Activated naive CD8-positive, alpha-beta T cell (primary cell): ENCODE results near the gene GOLGA6D.
"Not testable (repeated sequence)": the region's sequence is repeated elsewhere in the genome, so short reads cannot be mapped to it uniquely, and the experiment has no call there.

Experiments
- H3K27ac Mint-ChIP-seq: one replicate; pipeline ENCODE4 v1.8.0; 2021; ENCODE audit warnings: mixed read lengths
- H3K27me3 Mint-ChIP-seq: one replicate; pipeline ENCODE4 v1.8.0; 2021; ENCODE audit warnings: mixed read lengths
- H3K36me3 Mint-ChIP-seq: one replicate; pipeline ENCODE4 v1.8.0; 2021; ENCODE audit warnings: mixed read lengths
- H3K4me1 Mint-ChIP-seq: one replicate; pipeline ENCODE4 v1.8.0; 2021; ENCODE audit warnings: low read depth, mixed read lengths
- H3K4me3 Mint-ChIP-seq: one replicate; pipeline ENCODE4 v1.8.0; 2021; ENCODE audit warnings: mild to moderate bottlenecking, mixed read lengths
- H3K9me3 Mint-ChIP-seq: one replicate; pipeline ENCODE4 v1.8.0; 2021; ENCODE audit warnings: low read depth, mixed read lengths

The GOLGA6D gene

DNA sequence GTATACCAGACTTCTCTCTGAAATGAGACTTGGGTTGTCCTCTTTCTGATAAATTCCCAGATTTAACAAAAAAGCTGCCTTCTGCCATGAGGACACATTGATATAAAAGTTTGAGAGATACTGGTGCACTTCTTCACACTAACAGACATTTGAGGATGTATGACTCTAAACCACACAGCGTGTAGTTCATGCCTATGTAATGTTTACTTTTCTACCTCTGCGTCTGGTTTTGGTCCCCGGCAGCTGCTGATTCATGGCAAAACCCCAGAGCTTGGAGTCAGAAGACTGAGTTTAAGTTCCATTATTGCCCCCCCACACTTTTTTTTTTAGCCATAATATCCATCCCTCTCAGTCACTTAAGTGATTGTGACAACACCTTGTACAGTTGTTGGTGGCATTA, 22.8 kb upstream of the GOLGA6D start:
- H3K27ac Mint-ChIP-seq: not testable (repeated sequence)

DNA sequence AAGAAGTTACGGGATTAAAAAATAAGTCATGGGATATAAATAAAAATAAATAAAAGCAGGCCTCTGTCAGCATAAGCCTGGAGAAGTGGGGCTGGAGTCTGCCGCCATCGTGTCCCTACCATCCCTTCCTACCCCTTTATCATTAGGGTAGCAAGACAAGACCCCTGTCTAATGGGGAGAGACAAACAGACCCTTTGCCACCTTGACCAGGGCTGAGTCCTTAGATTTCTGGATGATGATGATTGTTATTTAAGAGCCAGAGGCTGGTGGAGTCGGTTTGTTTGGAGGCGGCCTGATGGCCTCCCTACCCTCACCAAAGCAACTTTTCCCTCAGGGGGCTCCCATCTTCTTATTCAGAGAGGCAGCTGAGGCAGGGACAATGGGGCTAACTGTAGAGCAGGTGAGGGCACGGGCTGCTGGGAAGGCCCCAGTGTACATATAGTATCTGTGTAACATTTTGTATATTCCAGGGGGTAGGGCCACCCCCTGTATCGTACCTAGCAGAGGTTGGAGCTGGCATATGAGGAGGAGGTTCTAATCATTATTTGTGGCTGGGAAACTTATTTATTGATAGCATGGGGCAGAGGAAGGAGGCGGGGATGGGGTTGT, 8.8 kb upstream of the GOLGA6D start:
- H3K36me3 Mint-ChIP-seq, H3K4me1 Mint-ChIP-seq, H3K4me3 Mint-ChIP-seq, H3K9me3 Mint-ChIP-seq, H3K27ac Mint-ChIP-seq, H3K27me3 Mint-ChIP-seq: not testable (repeated sequence)

More for the DNA sequence above, 22.8 kb upstream of the GOLGA6D start:
- not testable (repeated sequence) for H3K9me3 Mint-ChIP-seq, H3K27me3 Mint-ChIP-seq, H3K36me3 Mint-ChIP-seq, H3K4me1 Mint-ChIP-seq, H3K4me3 Mint-ChIP-seq

DNA sequence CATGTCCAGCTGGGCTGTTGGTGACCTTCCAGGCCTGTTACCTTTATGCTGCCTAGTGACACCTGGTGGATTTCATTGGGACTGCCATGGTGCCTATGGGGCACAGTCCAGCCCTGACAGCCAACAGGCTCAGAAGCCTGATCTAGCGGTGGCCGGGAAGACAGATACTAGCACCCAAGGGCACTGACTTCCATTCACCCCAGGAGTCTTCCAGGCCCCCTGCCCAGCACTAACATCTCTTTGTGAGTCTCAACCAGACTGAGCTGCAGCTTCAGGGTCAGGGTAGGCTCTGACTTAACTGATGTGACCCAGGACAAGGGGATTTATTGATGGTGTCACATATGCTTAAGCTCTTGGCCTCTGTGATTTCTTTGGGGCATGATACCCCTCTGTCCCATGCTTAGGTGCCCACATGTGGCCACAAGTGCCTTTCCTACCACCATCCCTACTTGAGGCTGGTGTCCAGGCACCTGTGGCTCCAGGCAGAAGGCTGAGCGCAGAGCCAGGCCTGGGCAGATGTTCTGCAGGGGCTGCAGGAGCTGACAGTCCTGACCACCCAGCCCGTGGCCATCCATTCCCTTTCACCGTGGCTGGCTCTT, 8.0 kb upstream of the GOLGA6D start:
- not testable (repeated sequence) for H3K27me3 Mint-ChIP-seq, H3K36me3 Mint-ChIP-seq, H3K4me1 Mint-ChIP-seq, H3K4me3 Mint-ChIP-seq, H3K9me3 Mint-ChIP-seq, H3K27ac Mint-ChIP-seq

DNA sequence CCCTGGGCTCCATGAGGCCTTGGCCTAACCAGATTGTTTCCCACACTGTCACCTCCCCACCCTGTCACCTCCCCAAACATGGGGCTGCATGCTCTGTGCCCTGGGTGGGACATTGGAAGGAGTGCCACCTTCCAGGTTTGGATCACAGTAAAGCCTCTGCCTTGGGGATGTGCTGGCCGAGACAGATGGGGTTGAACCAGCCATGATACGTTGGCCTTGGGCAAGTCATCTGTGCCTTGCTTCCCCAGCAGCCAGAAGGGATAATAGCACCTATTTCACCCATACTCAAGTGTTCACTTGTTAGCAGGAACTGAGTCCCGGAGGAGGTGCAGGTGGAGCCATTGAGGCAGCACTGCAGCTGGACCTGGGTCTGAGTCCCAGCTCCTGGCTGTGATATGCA, 7.0 kb upstream of the GOLGA6D start:
- H3K4me3 Mint-ChIP-seq, H3K27ac Mint-ChIP-seq, H3K36me3 Mint-ChIP-seq, H3K9me3 Mint-ChIP-seq, H3K4me1 Mint-ChIP-seq, H3K27me3 Mint-ChIP-seq: not testable (repeated sequence)

DNA sequence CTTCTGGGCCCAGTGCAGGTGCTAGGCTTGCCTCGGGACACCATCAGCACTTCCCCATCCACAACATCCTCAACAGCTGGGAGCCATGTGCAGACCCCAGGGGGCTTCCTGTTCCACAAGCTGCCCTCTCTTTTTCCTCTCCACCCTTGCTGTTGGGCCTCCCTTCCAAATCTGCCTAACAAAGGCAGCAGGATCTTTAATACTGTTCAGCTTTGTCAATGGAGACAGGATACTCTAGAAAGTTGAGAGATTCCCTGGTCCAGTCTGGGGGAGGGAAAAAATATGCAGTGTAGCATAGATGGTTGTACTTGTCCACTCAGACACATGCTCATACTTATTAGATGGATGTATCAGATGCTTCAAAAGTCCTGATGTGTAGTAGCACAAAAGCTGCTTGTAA, 4.1 kb upstream of the GOLGA6D start:
- not testable (repeated sequence) for H3K4me1 Mint-ChIP-seq, H3K9me3 Mint-ChIP-seq, H3K27me3 Mint-ChIP-seq, H3K27ac Mint-ChIP-seq, H3K36me3 Mint-ChIP-seq, H3K4me3 Mint-ChIP-seq

DNA sequence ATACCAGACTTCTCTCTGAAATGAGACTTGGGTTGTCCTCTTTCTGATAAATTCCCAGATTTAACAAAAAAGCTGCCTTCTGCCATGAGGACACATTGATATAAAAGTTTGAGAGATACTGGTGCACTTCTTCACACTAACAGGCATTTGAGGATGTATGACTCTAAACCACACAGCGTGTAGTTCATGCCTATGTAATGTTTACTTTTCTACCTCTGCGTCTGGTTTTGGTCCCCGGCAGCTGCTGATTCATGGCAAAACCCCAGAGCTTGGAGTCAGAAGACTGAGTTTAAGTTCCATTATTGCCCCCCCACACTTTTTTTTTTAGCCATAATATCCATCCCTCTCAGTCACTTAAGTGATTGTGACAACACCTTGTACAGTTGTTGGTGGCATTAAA, 1.5 kb downstream of the GOLGA6D start:
- not testable (repeated sequence) for H3K36me3 Mint-ChIP-seq, H3K4me1 Mint-ChIP-seq, H3K27me3 Mint-ChIP-seq, H3K4me3 Mint-ChIP-seq, H3K27ac Mint-ChIP-seq, H3K9me3 Mint-ChIP-seq

DNA sequence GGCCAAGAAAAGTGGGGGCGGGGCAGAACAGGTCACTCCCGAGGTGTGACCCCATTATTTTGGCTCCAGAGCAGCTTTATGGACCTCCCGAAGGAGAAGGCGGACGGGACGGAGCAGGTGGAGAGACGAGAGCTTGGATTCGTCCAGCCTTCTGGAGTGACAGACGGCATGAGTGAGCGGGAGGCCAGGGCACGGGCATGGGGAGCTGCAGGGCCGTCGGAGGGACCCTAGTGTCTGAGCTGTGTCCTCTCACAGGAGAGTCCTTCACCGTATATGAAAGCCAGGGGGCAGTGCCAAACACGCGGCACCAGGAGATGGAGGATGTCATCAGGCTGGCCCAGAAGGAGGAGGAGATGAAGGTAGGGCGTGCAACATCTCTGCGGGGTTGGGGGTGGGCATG, 11.0 kb downstream of the GOLGA6D start:
- not testable (repeated sequence) for H3K36me3 Mint-ChIP-seq, H3K27me3 Mint-ChIP-seq, H3K27ac Mint-ChIP-seq, H3K4me3 Mint-ChIP-seq, H3K4me1 Mint-ChIP-seq, H3K9me3 Mint-ChIP-seq

DNA sequence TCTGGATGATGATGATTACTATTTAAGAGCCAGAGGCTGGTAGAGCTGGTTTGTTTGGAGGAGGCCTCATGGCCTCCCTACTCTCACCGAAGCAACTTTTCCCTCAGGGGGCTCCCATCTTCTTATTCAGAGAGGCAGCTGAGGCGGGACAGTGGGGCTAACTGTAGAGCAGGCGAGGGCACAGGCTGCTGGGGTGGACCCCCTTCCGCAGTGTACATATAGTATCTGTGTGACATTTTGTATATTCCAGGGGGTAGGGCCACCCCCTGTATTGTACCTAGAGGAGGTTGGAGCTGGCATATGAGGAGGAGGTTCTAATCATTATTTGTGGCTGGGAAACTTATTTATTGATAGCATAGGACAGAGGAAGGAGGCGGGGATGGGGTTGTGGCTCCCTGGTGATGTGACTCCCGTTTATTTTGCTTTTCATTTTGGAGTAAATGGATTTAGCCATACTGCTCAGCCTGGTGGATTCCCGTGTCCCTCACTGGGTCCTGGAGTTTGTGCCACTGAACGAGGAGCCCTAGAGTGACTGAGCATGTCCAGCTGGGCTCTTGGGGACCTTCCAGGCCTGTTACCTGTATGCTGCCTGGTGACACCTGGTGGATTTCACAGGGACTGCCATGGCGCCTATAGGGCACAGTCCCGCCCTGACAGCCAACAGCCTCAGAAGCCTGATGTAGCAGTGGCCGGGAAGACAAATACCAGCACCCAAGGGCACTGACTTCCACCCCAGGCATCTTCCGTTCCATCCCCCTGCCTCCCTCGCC, 16.1 kb downstream of the GOLGA6D start:
- H3K4me1 Mint-ChIP-seq, H3K27ac Mint-ChIP-seq: not testable (repeated sequence)

DNA sequence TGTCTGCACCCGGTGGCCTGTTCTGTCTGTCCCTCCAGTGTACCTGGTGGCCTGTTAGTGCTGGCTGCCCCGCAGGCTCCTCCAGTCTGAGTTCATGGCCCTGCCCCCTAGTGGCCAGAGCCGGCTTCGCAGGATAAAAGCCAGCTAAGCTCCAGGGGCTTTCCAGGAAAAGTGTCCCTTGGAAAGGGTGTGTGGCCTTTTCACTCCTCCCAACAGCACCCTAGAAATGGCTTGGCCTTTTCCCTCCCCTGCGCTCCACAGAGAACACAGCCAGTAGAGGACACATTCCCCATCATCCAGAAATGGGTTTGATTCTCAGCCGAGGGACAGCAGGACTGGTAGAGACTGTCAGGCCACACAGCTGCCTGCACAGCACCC, 16.7 kb downstream of the GOLGA6D start:
- not testable (repeated sequence) for H3K27me3 Mint-ChIP-seq, H3K4me3 Mint-ChIP-seq, H3K36me3 Mint-ChIP-seq, H3K9me3 Mint-ChIP-seq, H3K4me1 Mint-ChIP-seq, H3K27ac Mint-ChIP-seq

More for the DNA sequence above, 16.1 kb downstream of the GOLGA6D start:
- not testable (repeated sequence) for H3K4me3 Mint-ChIP-seq, H3K27me3 Mint-ChIP-seq, H3K9me3 Mint-ChIP-seq, H3K36me3 Mint-ChIP-seq

DNA sequence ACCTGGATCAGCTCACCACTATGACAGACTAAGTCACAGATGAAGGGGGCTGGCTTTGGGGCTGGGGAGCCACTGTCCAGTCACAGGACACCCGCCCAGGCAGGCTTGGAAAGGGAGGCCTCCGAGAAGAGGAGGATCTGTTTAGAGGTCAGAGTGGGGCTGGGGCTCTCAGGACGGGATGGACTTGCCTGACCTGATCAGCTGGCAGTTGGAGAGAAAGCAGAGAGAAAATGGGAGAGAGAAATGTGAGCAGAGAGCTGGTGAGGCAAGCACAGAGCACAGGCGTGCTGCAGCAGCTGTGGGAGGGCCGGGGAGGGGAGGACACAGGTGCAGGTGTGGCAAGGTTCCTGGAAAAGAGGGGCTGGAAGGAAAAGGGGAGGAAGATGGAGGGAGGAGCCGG, 17.4 kb downstream of the GOLGA6D start:
- not testable (repeated sequence) for H3K27me3 Mint-ChIP-seq, H3K36me3 Mint-ChIP-seq, H3K4me1 Mint-ChIP-seq, H3K9me3 Mint-ChIP-seq, H3K4me3 Mint-ChIP-seq, H3K27ac Mint-ChIP-seq

DNA sequence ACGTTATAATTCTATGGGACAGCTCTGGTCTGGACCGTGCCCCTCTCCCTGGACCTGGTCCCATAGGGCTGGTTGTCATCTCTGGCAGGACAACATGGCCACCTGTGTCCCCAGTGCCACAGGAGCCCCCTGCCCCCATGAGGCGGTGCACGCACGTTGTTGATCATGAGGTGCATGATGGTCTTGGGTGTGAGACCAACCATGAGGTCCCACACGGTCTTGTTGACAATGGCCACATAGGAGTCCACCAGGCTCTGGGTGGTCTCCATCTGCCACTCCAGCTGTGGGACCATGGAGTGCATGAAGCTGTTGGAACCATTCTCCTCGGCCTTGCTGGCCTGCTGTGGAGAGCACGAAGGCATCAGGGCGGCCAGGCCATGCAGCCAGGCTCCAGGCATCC, 19.7 kb downstream of the GOLGA6D start:
- H3K27ac Mint-ChIP-seq: no peak overlapping the region
- H3K4me1 Mint-ChIP-seq: no peaks in the 10 kb centered on the region
- no peaks in the 10 kb centered on the region for H3K36me3 Mint-ChIP-seq
- H3K27me3 Mint-ChIP-seq: peaks cover 10% of the 10 kb centered on the region
- no peaks in the 10 kb centered on the region for H3K9me3 Mint-ChIP-seq
- H3K4me3 Mint-ChIP-seq: no peak overlapping the region

DNA sequence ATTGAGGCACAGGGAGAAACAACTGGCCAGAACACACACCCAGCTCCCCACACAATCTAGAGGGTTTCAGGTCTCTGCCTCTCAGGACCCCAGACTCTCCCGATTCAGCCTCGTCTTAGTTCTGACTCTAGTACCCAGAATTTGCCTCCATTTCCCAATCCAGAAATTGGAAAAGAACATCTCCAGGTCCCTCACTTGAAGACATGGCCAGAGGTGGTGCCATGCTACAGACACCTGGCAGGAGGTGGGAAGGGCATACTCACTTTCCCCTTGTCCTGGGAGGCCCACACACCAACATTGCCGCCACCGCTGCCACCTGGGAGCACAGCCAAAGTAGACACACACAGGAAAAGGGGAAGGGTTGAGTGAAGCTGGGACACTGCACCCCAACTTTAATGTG, 20.1 kb downstream of the GOLGA6D start:
- not testable (repeated sequence) for H3K4me1 Mint-ChIP-seq, H3K36me3 Mint-ChIP-seq, H3K27me3 Mint-ChIP-seq, H3K27ac Mint-ChIP-seq, H3K9me3 Mint-ChIP-seq, H3K4me3 Mint-ChIP-seq

DNA sequence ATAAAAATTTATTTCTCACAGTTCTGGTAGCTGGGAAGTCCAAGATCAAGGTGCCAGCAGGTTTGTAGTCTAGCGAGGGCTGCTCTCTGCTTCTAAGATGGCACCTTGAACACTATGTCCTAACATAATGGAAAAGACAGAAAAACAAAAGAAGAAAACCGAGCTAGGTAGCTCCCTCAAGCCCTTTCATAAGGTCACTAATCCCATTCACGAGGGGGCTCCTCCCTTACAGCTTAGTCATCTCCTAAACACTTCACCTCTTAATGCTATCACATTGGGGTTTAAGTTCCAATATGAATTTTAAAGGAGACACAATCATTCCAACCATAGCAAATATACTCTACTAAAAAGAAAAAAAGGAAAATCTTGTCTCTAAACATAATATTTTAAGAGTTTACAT, 23.6 kb downstream of the GOLGA6D start:
- no peaks in the 10 kb centered on the region for H3K9me3 Mint-ChIP-seq
- H3K27me3 Mint-ChIP-seq: peaks cover 10% of the 10 kb centered on the region
- no peak overlapping the region for H3K4me3 Mint-ChIP-seq
- no peak overlapping the region for H3K27ac Mint-ChIP-seq
- H3K4me1 Mint-ChIP-seq: no peaks in the 10 kb centered on the region
- no peaks in the 10 kb centered on the region for H3K36me3 Mint-ChIP-seq

DNA sequence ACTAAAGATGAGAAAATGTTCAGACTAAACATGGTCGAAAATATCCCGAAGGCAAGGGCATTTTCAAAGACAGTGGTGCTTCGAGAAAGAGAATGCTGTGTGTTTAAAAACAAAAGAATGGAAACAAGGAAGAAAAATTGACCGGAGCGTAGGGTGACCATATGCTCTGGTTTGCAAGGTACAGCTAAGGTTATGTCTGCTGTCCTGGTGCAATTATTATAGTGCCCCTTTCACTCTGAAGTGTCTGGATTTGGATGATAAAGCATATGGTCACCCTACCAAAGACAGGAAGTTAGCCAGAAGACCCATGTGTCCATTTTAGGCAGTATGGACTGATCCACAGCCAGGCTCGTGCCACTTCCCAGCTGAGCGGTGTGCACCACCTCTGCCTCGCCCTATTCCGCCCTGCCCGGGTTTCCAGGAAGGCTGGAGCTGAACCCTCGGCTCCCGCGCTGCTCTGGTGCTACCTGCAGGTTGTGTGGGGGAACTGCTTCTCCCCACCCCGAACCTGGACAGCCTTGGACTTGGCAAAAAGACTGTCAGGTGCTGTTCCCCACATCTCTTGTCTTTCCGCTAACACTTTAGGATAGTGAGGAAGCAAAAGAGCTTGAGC, 25.2 kb downstream of the GOLGA6D start:
- no peaks in the 10 kb centered on the region for H3K9me3 Mint-ChIP-seq
- H3K4me1 Mint-ChIP-seq: no peaks in the 10 kb centered on the region
- no peak overlapping the region for H3K4me3 Mint-ChIP-seq
- no peaks in the 10 kb centered on the region for H3K36me3 Mint-ChIP-seq
- peaks cover 12% of the 10 kb centered on the region for H3K27me3 Mint-ChIP-seq
- no peak overlapping the region for H3K27ac Mint-ChIP-seq

DNA sequence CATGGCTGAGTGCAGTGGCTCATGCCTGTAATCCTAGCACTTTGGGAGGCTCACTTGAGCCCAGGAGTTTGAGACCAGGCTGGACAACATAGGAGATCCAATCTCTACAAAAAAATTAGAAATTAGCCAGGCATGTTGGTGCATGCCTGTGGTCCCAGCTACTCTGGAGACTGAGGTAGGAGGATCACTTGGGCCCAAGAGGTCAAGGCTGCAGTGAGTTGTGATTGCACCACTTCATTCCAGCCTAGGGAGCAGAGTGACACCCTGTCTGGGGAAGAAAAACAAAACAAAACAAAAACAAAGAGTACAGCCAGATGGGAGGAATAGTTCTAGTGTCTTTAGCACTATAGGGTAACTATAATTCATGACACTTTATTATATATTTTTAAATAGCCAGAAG, 27.1 kb downstream of the GOLGA6D start:
- peaks cover 9% of the 10 kb centered on the region for H3K27me3 Mint-ChIP-seq

DNA sequence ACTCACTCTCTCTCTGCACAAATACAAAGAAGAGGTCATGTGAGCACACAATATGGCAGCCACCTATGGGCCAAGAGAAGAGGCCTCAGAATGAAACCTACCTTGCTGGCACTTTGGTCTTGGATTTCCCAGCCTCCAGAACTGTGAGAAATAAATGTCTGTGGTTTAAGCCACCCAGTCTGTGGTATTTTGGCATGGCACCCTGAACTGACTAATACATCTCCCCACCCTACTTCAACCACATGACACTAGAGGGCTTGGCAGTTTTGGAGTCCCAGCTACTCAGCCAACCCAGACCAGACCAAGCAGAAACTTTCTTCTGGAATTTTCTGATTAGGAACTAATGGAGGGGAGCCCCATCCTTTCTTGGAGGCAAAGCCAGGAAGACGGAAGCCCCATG, 29.9 kb downstream of the GOLGA6D start:
- H3K4me1 Mint-ChIP-seq, H3K27me3 Mint-ChIP-seq, H3K4me3 Mint-ChIP-seq, H3K36me3 Mint-ChIP-seq, H3K9me3 Mint-ChIP-seq, H3K27ac Mint-ChIP-seq: not testable (repeated sequence)

More for the DNA sequence above, 27.1 kb downstream of the GOLGA6D start:
- Mint-ChIP-seq H3K4me1 (no peaks in the 10 kb centered on the region), H3K4me3 (no peak overlapping the region), H3K9me3 (no peaks in the 10 kb centered on the region), H3K36me3 (no peaks in the 10 kb centered on the region), H3K27ac (no peak overlapping the region)
